Measurements from ENCODE around the gene CELA2A.
"Not testable (repeated sequence)": the region's sequence is repeated elsewhere in the genome, so short reads cannot be mapped to it uniquely, and the experiment has no call there.

CELA2A gene

GRCh38 chr1:15519625-15520024 lies 63.1 kb downstream of the CELA2A start:
- H3K4me3 ChIP-seq (ENCODE audit: low read depth, low read length) = no peak overlapping the region
- TF ChIP-seq CTCF (IDR thresholded peaks at IDR 0.05; ENCODE audit: control insufficient read depth, extremely low read depth, insufficient read depth) = no peak
- no peak for DNase-seq (ENCODE audit: low read depth)

GRCh38 chr1:15521206-15521906 lies 64.8 kb downstream of the CELA2A start:
- DNase-seq (ENCODE audit: low read depth); H3K4me3 ChIP-seq (ENCODE audit: low read depth, low read length): not testable (repeated sequence)
